Kidney epithelial cell (primary cell): ENCODE data around the gene OTOA. TPM values are rescaled to one million over a fixed set of nuclear protein-coding genes. Genes with fewer than 3 reads are reported as not detected.
A peak's percentile ranks its signal among the peaks of the same experiment; 100 is the strongest.
"Not testable (repeated sequence)": the region's sequence is repeated elsewhere in the genome, so short reads cannot be mapped to it uniquely, and the experiment has no call there.

Source experiments
- DNase-seq: peaks from one replicate; pipeline ENCODE4 v3.0.0-alpha.2; 2010; ENCODE audit warnings: low read depth
- H3K27me3 ChIP-seq: 2 replicates; pipeline ENCODE4 v1.6.0; 2011; ENCODE audit warnings: low read length; ENCODE audit not compliant: control insufficient read depth, insufficient read depth
- H3K36me3 ChIP-seq: 2 replicates; pipeline ENCODE4 v1.5.1; 2011; ENCODE audit warnings: low read length; ENCODE audit not compliant: control insufficient read depth, insufficient read depth
- H3K4me3 ChIP-seq: 2 replicates; pipeline ENCODE4 v1.5.1; 2011; ENCODE audit warnings: low read depth, mild to moderate bottlenecking, control low read depth, low read length
- total RNA-seq: library from RNA; depleted of rRNA; stranded (reverse); fragments of >200 nt; gene quantifications from 2 replicates; pipeline ENCODE4 v1.2.3, GENCODE V29; 2015
- TF ChIP-seq, protein P1 (sequence below): IDR thresholded peaks from 2 replicates; pipeline ENCODE4 v1.5.1; 2011; ENCODE audit warnings: mild to moderate bottlenecking, moderate library complexity, low read length, control low read depth, inconsistent platforms; ENCODE audit not compliant: insufficient read depth, poor library complexity, severe bottlenecking

OTOA gene
- total RNA-seq, 1 donor from 2014 or later: 0.17 TPM

GRCh38 chr16:21801538-21802374, 138.0 kb downstream of the OTOA start:
- peak; percentile 14 for DNase-seq
- not testable (repeated sequence) for H3K4me3 ChIP-seq
- TF ChIP-seq, protein P1, sequence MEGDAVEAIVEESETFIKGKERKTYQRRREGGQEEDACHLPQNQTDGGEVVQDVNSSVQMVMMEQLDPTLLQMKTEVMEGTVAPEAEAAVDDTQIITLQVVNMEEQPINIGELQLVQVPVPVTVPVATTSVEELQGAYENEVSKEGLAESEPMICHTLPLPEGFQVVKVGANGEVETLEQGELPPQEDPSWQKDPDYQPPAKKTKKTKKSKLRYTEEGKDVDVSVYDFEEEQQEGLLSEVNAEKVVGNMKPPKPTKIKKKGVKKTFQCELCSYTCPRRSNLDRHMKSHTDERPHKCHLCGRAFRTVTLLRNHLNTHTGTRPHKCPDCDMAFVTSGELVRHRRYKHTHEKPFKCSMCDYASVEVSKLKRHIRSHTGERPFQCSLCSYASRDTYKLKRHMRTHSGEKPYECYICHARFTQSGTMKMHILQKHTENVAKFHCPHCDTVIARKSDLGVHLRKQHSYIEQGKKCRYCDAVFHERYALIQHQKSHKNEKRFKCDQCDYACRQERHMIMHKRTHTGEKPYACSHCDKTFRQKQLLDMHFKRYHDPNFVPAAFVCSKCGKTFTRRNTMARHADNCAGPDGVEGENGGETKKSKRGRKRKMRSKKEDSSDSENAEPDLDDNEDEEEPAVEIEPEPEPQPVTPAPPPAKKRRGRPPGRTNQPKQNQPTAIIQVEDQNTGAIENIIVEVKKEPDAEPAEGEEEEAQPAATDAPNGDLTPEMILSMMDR: peak; percentile 34

DNA sequence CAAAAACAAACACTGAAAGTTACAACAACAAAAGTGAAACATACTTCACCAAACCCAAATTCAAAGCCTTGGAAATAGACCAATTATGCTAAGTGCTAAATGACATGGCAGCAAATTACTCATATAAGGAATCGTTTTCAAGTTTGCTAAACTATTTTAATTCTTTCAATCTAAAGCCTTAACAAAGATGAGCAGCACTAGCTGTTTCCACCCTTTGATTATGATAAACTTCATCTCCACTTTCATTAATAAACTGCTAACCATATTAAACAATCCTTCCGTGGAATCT, 138.6 kb downstream of the OTOA start:
- not testable (repeated sequence) for H3K27me3 ChIP-seq, H3K4me3 ChIP-seq, DNase-seq

More at GRCh38 chr16:21801538-21802374, 138.0 kb downstream of the OTOA start:
- not testable (repeated sequence) for H3K27me3 ChIP-seq, H3K36me3 ChIP-seq

More for the DNA sequence above, 138.6 kb downstream of the OTOA start:
- not testable (repeated sequence) for H3K36me3 ChIP-seq

Other genes with a start within 250 kb of the OTOA start
- gene METTL9, start 64.4 kb upstream of the OTOA start, total RNA-seq: 188 and 209 TPM in 2 replicates
- gene IGSF6, start 11.4 kb upstream of the OTOA start, total RNA-seq: 0.04 TPM in 1 of 2 replicates, not detected in the other
- 19.8 and 41.4 TPM in 2 replicates for gene NPIPB4, start 193.8 kb downstream of the OTOA start, total RNA-seq